ENCODE data around the gene CYTH1. TPM values are rescaled to one million over a fixed set of nuclear protein-coding genes. Genes with fewer than 3 reads are reported as not detected.
A peak's percentile ranks its signal among the peaks of the same experiment; 100 is the strongest.

Gene CYTH1
- total RNA-seq, 2 experiments from 2014 or later: 145 to 149 TPM

DNA sequence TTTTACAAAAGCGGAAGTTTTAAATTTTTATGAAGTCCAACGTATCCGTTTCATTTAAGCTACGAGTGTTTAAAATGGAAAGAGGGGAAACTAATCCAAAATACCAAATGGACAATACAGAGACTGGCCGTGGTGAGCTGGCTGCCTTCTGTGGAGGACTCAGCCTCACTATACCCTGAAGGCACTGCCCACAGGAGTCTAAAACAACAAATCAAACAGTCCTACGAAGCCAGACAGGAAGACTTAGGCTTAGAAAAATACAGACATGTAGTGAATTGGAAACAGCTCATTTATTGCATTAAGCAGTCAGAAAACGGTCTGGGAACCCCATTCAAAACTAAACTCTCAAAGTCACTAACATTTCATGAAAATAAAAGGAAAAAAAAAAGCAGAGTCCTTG is 75.1 kb downstream of the CYTH1 start:
- CTCF ChIA-PET: interaction anchor here (0.5 to 3.8 kb wide), 16 partner anchors 9 to 398 kb away, joined by 3 to 18 read pairs (median 4); no protein-coding TSS in a partner anchor
- H3K27me3 Mint-ChIP-seq (ENCODE audit: low read depth): no peaks in the 10 kb centered on the region
- intact Hi-C loops (cut with micrococcal nuclease): no loop called here
- peaks cover 53% of the 10 kb centered on the region for H3K4me1 Mint-ChIP-seq (ENCODE audit: low read depth)
- no peak overlapping the region for H3K4me3 Mint-ChIP-seq
- H3K36me3 Mint-ChIP-seq (ENCODE audit: low read depth): peaks cover 24% of the 10 kb centered on the region
- DNase-seq: no peak
- no peaks in the 10 kb centered on the region for H3K9me3 Mint-ChIP-seq
- peak overlapping the region; percentile 51 for H3K27ac Mint-ChIP-seq

DNA sequence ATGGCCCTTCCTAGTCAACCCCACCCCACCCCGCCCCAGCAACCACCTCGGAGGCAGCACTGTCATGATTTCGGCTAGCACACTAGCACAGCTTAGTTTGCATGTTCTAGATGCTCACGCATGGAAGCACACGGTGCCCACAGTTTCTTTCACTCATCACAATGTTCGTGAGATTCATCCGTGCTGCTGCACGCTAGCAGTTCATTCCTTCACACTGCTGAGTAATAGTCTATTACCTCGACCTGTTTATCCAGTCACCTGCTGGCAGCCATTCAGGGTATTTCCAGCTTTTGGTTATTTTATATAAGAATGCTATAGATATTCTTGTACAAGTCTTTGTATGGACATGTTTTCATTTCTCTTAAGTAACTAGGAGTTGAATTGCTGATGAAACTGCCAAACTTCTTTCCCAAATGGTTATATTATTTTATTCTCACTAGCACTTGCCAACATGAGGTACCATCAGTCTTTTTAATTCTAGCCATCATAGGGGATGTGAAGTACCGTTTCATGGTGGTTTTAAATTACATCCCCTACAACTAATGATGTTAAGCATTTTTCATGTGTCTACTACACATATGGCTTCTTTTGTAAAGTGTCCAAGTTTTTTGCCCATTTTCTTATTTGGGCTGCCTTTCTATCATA is 75.7 kb downstream of the CYTH1 start:
- H3K9me3 Mint-ChIP-seq: no peaks in the 10 kb centered on the region
- no peak overlapping the region for H3K4me3 Mint-ChIP-seq
- no peaks in the 10 kb centered on the region for H3K27me3 Mint-ChIP-seq (ENCODE audit: low read depth)
- no peak for DNase-seq
- H3K36me3 Mint-ChIP-seq (ENCODE audit: low read depth): peaks cover 30% of the 10 kb centered on the region
- peaks cover 48% of the 10 kb centered on the region for H3K4me1 Mint-ChIP-seq (ENCODE audit: low read depth)
- CTCF ChIA-PET: interaction anchor here (0.6 to 3.8 kb wide), 10 partner anchors 8 to 397 kb away, joined by 3 to 14 read pairs (median 4); no protein-coding TSS in a partner anchor
- H3K27ac Mint-ChIP-seq: peak overlapping the region; percentile 51
- intact Hi-C loops (cut with micrococcal nuclease): no loop called here

DNA sequence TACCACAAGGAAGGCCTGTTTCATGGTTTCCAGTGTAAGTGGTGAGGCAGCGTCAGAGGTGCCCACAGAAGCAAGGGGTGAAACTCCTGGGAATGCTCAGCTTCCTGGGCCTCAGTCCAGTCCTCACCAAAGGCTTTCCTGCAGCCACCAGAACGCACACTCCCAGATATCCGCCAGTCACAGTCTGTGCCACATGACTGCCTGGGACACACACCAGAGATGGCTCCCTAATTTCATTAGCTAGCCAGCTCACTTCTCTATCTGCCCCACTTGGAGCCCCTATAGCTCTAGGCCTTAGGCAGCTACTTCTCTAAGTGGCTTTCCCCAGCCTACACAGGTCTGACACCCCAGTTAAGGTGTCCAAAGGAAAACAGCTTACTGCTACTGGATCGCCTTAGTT is 77.0 kb downstream of the CYTH1 start:
- CTCF ChIA-PET: no interaction called here
- H3K36me3 Mint-ChIP-seq (ENCODE audit: low read depth): peaks cover 33% of the 10 kb centered on the region
- no peaks in the 10 kb centered on the region for H3K9me3 Mint-ChIP-seq
- DNase-seq: no peak
- no peak overlapping the region for H3K4me3 Mint-ChIP-seq
- no peaks in the 10 kb centered on the region for H3K27me3 Mint-ChIP-seq (ENCODE audit: low read depth)
- H3K27ac Mint-ChIP-seq: peak overlapping the region; percentile 56
- peaks cover 39% of the 10 kb centered on the region for H3K4me1 Mint-ChIP-seq (ENCODE audit: low read depth)
- intact Hi-C loops (cut with micrococcal nuclease): no loop called here

DNA sequence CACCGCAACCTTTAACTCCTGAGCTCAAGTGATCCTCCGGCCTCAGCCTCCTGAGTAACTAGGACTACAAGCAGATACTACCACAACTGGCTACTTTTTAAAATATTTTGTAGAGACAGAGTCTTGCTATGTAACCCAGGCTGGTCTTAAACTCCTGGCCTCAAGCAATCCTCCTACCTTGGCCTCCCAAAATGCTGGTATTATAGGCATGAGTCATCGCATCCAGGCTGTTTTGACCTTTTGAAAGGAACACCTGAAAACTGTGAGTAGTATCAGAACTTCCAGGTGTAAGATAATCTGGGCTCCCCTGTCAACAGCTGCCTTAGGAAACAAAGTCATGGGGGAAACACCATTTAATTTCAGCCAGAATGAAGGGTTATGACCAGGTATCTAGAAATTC is 77.5 kb downstream of the CYTH1 start:
- intact Hi-C loops (cut with micrococcal nuclease): no loop called here
- peak overlapping the region; percentile 56 for H3K27ac Mint-ChIP-seq
- no peak for DNase-seq
- peaks cover 34% of the 10 kb centered on the region for H3K4me1 Mint-ChIP-seq (ENCODE audit: low read depth)
- peaks cover 33% of the 10 kb centered on the region for H3K36me3 Mint-ChIP-seq (ENCODE audit: low read depth)
- no peaks in the 10 kb centered on the region for H3K27me3 Mint-ChIP-seq (ENCODE audit: low read depth)
- CTCF ChIA-PET: interaction anchor here (1.0 kb wide), 1 partner anchor 12 kb away, joined by 3 read pairs; no protein-coding TSS in a partner anchor
- no peaks in the 10 kb centered on the region for H3K9me3 Mint-ChIP-seq
- H3K4me3 Mint-ChIP-seq: no peak overlapping the region

DNA sequence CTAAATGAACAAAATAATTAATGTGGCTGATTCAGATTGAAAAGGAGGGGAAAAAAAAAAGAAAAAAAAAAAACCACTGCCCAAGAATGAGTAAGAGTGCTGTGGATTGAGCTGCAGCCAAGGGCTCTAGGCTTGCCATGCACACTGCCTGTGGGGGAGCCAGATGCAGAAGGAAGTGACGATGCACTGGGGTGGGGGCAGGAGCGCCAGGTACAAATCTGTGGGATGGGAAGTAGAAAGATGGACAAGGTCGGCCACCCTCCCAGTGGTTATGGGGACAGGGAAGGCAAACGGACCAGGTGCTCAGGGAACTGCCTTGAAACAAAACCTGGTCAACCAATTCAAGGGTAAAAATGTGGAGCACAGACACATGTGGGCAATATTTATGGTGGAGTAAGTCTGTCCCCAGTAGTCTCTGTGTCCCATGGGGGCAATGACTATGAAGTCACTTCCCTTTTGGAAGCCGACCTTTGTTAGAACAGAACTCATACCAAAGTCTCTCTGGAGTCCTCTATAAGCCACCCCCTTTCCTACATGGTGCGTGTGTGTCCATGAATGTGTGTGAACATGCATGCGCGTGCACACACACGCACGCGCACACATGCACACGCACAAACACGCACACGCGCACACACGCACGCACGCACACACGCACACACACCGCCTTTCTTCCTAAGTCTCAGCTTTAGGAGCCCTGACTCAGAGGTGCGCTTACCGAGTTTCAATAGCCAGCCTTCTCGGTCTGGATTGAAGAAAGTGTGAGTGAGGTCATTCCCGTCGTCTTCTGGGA is 84.3 kb downstream of the CYTH1 start:
- peaks cover 5% of the 10 kb centered on the region for H3K4me1 Mint-ChIP-seq (ENCODE audit: low read depth)
- intact Hi-C loops (cut with micrococcal nuclease): no loop called here
- DNase-seq: no peak
- H3K4me3 Mint-ChIP-seq: no peak overlapping the region
- peak overlapping the region; percentile 52 for H3K27ac Mint-ChIP-seq
- peaks cover 45% of the 10 kb centered on the region for H3K36me3 Mint-ChIP-seq (ENCODE audit: low read depth)
- H3K9me3 Mint-ChIP-seq: no peaks in the 10 kb centered on the region
- CTCF ChIA-PET: interaction anchor here (0.6 to 2.5 kb wide), 3 partner anchors 9 to 188 kb away, joined by 3 to 14 read pairs (median 3); no protein-coding TSS in a partner anchor
- H3K27me3 Mint-ChIP-seq (ENCODE audit: low read depth): no peaks in the 10 kb centered on the region

DNA sequence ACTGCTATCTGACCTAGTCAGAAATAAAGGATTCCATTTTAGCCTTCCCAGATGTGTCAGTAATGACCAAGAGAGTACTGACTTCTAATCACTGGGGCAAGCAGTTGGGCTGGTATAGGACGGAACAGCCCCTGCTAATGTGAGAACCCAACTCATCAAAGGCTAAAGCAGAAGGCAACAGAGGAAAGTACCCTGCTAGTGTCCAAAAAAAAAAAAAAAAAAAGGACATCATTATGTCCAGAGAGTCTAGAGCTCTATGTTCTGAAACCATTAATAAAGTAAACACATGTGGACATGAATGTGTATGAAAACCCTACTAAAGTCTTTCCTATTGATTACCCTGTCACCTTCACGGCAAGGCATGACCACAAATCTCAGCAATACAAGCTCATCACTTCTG is 85.0 kb downstream of the CYTH1 start:
- CTCF ChIA-PET: interaction anchor here (0.8 to 2.5 kb wide), 2 partner anchors 11 to 15 kb away, joined by 5 to 14 read pairs; no protein-coding TSS in a partner anchor
- Mint-ChIP-seq H3K4me3 (no peak overlapping the region), H3K36me3 (ENCODE audit: low read depth) (peaks cover 48% of the 10 kb centered on the region), H3K27me3 (ENCODE audit: low read depth) (no peaks in the 10 kb centered on the region), H3K4me1 (ENCODE audit: low read depth) (peaks cover 5% of the 10 kb centered on the region), H3K27ac (no peak overlapping the region), H3K9me3 (no peaks in the 10 kb centered on the region)
- no peak for DNase-seq
- intact Hi-C loops (cut with micrococcal nuclease): no loop called here

DNA sequence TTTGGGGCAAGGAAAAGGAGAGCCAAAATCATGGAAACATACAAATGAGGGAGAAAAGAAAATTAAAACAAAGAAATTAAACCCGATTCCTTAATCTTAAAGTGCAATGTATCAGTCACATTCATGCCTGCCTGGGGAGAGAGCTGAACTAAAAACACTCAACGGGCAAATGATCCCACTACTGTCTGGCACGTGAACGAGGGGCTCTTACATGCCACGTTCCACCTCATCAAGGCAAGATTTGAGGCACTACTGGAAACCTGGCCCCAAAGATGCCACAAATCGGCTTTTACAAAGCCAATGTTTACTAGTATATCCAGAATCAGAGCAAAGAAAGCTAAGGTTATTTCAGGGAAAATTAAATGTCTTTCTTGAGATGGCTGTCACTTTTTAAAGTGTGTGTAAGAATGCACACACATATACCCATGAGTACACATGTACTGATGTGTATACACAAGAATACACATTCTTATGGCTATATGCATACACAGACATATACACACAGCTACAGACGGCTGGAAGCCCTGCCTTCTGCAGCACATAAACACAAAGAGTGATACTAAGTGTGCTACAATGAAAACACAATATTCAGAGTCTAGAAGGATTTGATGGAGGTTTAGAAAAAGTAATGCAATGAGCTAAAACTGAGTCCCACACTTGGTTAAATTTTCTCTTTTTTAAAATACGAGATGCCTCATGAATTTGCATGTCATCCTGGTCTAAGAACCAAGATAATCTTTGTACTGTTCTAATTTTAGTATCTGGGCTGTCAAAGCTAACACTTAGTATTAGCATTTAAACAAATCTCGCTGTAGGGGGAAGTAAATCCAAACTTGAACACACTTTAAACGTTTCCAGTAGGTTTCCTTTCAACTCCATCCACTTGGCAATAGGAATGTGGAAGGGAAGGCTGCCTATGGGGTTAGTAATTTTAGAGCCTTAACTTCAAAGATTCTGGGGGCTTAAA is 85.8 kb downstream of the CYTH1 start:
- Mint-ChIP-seq H3K4me1 (ENCODE audit: low read depth) (peaks cover 5% of the 10 kb centered on the region), H3K27me3 (ENCODE audit: low read depth) (no peaks in the 10 kb centered on the region), H3K9me3 (no peaks in the 10 kb centered on the region), H3K27ac (peak overlapping the region; percentile 1), H3K4me3 (no peak overlapping the region), H3K36me3 (ENCODE audit: low read depth) (peaks cover 44% of the 10 kb centered on the region)
- intact Hi-C loops (cut with micrococcal nuclease): no loop called here
- DNase-seq: no peak
- CTCF ChIA-PET: interaction anchor here (0.8 to 2.5 kb wide), 2 partner anchors 12 to 15 kb away, joined by 5 to 14 read pairs; no protein-coding TSS in a partner anchor

DNA sequence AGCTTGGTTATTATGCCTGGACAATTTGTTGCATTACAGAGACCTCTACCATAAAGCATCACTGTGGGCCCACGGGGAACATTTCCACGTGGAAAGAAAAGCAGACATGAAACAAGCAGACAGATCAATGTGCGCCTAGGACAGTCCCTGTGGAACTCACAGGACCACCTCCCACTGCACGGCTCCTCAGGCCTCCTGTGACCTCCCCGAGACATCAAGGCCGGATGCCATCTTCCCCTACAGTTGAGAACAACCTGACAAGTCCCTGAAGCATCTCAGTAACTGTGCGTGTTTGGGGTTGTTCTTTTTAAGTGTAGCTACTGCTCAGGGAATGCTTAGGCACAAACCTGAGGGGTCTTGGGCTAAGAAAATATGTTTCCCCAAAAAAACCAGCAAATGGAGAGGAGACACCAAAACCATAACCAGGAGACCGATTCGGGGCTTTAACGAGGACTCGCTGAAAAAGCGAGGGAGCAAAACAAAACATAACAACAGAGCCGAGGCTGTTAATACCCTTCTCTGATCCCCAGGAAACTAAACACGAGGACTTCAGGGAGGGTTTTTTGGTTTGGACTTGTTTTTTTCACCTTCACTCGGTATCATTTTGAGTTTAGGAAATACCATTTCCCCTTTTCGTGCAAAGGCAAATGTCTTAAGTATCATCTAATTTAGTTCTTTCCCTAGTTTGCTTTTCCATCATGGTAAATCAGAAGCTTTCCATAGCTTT is 87.1 kb downstream of the CYTH1 start:
- peak overlapping the region; percentile 1 for H3K27ac Mint-ChIP-seq
- intact Hi-C loops (cut with micrococcal nuclease): no loop called here
- H3K36me3 Mint-ChIP-seq (ENCODE audit: low read depth): peaks cover 44% of the 10 kb centered on the region
- H3K27me3 Mint-ChIP-seq (ENCODE audit: low read depth): no peaks in the 10 kb centered on the region
- no peak overlapping the region for H3K4me3 Mint-ChIP-seq
- CTCF ChIA-PET: no interaction called here
- peaks cover 5% of the 10 kb centered on the region for H3K4me1 Mint-ChIP-seq (ENCODE audit: low read depth)
- no peak for DNase-seq
- H3K9me3 Mint-ChIP-seq: no peaks in the 10 kb centered on the region

DNA sequence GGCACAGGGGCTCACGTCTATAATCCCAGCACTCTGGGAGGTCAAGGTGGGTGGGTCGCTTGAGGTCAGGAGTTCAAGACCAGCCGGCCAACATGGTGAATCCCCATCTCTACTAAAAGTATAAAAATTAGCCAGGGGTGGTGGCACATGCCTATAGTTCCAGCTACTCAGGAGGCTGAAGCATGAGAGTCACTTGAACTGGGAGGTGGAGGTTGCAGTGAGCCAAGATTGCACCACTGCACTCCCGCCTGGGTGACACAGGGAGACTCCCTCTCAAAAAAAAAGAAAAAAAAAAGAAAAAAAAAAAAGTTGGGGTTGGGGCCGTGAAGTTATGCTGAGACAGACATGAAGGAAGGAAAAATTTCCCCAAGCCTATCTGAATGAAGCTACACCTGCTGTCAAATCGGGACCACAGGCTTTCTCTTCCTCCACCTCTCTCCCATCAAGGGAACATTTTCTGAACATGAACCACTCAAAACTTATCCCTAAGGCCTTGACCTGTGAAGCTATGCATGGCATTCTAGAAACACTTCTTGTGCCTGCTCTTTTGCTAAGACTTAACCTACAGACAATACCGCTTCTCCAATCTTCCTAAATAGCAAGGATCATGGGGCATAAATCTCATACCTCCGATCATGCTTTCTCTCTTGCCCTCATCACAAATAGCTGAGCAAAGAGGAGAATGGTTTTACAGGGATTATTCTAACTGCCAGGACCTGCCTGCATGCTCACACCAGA is 88.6 kb downstream of the CYTH1 start:
- Mint-ChIP-seq H3K9me3 (no peaks in the 10 kb centered on the region), H3K27me3 (ENCODE audit: low read depth) (no peaks in the 10 kb centered on the region), H3K36me3 (ENCODE audit: low read depth) (peaks cover 52% of the 10 kb centered on the region), H3K4me3 (no peak overlapping the region), H3K4me1 (ENCODE audit: low read depth) (peaks cover 5% of the 10 kb centered on the region), H3K27ac (no peak overlapping the region)
- CTCF ChIA-PET: interaction anchor here (0.5 to 0.6 kb wide), 3 partner anchors 20 to 159 kb away, joined by 3 to 4 read pairs (median 4); no protein-coding TSS in a partner anchor
- DNase-seq: no peak
- intact Hi-C loops (cut with micrococcal nuclease): no loop called here

DNA sequence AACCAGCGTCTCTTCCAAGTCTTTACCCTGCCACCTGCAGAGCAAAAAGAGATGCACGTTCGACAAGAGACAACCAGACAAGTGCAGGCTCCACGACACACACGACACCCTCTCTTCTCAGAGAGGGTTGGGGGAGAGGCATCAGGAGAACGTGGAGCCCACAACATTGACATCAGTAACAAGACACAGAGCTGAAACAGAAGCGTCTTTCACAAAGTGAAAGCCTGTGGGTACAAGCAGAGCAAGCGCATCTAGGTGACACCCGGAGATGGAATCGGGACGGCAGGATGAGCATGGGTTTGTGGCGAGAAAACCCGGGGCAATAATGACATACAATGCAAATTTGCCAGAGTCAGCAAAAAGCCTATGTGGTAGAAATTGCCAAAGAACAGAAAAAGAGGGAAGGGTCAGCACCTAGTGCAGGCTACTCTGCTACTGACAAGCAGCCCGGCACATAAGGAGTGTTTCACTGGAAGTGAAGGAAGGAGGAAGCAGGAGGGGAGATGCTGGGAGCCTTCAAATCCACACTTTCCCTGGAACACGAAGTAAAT is 89.5 kb downstream of the CYTH1 start:
- Mint-ChIP-seq H3K4me3 (no peak overlapping the region), H3K27me3 (ENCODE audit: low read depth) (no peaks in the 10 kb centered on the region), H3K27ac (peak overlapping the region; percentile 19), H3K36me3 (ENCODE audit: low read depth) (peaks cover 55% of the 10 kb centered on the region), H3K4me1 (ENCODE audit: low read depth) (peaks cover 4% of the 10 kb centered on the region), H3K9me3 (no peaks in the 10 kb centered on the region)
- CTCF ChIA-PET: no interaction called here
- intact Hi-C loops (cut with micrococcal nuclease): no loop called here
- DNase-seq: no peak

DNA sequence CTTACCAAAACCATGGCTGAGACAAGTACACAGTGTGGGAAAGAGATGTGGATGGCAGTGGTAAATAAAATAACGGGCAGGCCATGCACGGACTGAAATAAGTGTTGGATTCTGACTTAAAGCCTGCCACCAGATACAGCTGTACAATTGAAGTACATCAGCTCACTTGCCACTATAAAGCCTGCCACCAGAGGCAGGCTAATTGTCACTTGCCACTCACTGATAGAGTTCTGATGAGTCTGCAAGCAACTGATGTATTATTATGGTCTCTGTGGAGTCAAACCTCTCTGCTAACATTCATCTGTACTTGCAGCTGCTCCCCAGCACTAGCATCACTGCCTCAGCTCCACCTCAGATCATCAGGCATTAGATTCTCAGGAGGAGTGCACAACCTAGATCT is 93.0 kb downstream of the CYTH1 start:
- H3K27me3 Mint-ChIP-seq (ENCODE audit: low read depth): no peaks in the 10 kb centered on the region

More for the DNA sequence above, 93.0 kb downstream of the CYTH1 start:
- Mint-ChIP-seq H3K27ac (peak overlapping the region; percentile 46), H3K4me3 (no peak overlapping the region), H3K4me1 (ENCODE audit: low read depth) (peaks cover 2% of the 10 kb centered on the region), H3K9me3 (no peaks in the 10 kb centered on the region), H3K36me3 (ENCODE audit: low read depth) (peaks cover 43% of the 10 kb centered on the region)
- no peak for DNase-seq
- CTCF ChIA-PET: interaction anchor here (0.6 to 1.6 kb wide), 7 partner anchors 14 to 442 kb away, joined by 3 to 4 read pairs (median 3); no protein-coding TSS in a partner anchor
- intact Hi-C loops (cut with micrococcal nuclease): no loop called here

Data from activated naive CD4-positive, alpha-beta T cell treated with anti-CD3 and anti-CD28 coated beads for 36 hours (primary cell).